Ovary (tissue), 3 donors: Measurements from ENCODE around the gene ITPR2.

Source experiments
- CTCF ChIP-seq, 3 donors: fragments of 450-650 bp in 2 of 3; fragments of 200-600 bp in 1 of 3; IDR thresholded peaks; one replicate each; pipeline versions ENCODE4 v1.5.1 to v1.8.0; 2016 to 2022; ENCODE audit warnings: antibody characterized with exemption in 3 of 3, mild to moderate bottlenecking in 1 of 3
- EP300 ChIP-seq: sonication (generic); formaldehyde crosslinking; IDR thresholded peaks from one replicate; pipeline ENCODE4 v1.6.1; 2017; ENCODE audit warnings: antibody characterized with exemption
- POLR2A ChIP-seq: fragments of 450-650 bp; IDR thresholded peaks from one replicate; pipeline ENCODE4 v1.6.1; 2017; ENCODE audit warnings: antibody characterized with exemption, mild to moderate bottlenecking, moderate library complexity
- donor health status: DM: no; HTN: no; CAD: no.

- TF ChIP-seq CTCF (IDR thresholded peaks at IDR 0.05) = no peak
- no peak for TF ChIP-seq EP300
- no peak for TF ChIP-seq POLR2A
Measured at GRCh38 chr12:26580619-26581018, 252.4 kb downstream of the ITPR2 start.
